GM21619 (cell line): ENCODE results near the gene SMG9.

Source experiments
- ATAC-seq: cut with Tn5 transposase; IDR thresholded peaks from one replicate; pipeline ENCODE4 v1.9.1; 2021; ENCODE audit not compliant: unreplicated experiment

SMG9 gene

GRCh38 chr19:43754503-43755255 is at the start of gene SMG9:
SMG9 (minus strand) TSS chr19:43754962; CDS start chr19:43750741, 4,221 bp downstream.
- ATAC-seq = peak; percentile 50

GRCh38 chr19:43804432-43804831 is 49.7 kb upstream of the SMG9 start:
- ATAC-seq = no peak

GRCh38 chr19:43802216-43802951 is 47.6 kb upstream of the SMG9 start, which contains the start of gene LYPD5:
LYPD5 (minus strand) TSS chr19:43802447; CDS start chr19:43802380, 67 bp downstream.
- ATAC-seq = no peak

- no peak for ATAC-seq
Measured at GRCh38 chr19:43799502-43800142, 44.9 kb upstream of the SMG9 start.

GRCh38 chr19:43798546-43799409 is 44.0 kb upstream of the SMG9 start:
- ATAC-seq = no peak

GRCh38 chr19:43798026-43798545 is 43.3 kb upstream of the SMG9 start:
- no peak for ATAC-seq

GRCh38 chr19:43797556-43797955 is 42.8 kb upstream of the SMG9 start:
- ATAC-seq = no peak

GRCh38 chr19:43797118-43797517 is 42.4 kb upstream of the SMG9 start:
- no peak for ATAC-seq

- ATAC-seq = no peak
Measured at GRCh38 chr19:43790587-43790986, 35.8 kb upstream of the SMG9 start.

- no peak for ATAC-seq
Measured at GRCh38 chr19:43789029-43789428, 34.3 kb upstream of the SMG9 start.

- no peak for ATAC-seq
Measured at GRCh38 chr19:43786665-43787064, 31.9 kb upstream of the SMG9 start.

- peak; percentile 46 for ATAC-seq
Measured at GRCh38 chr19:43784981-43785808, 30.4 kb upstream of the SMG9 start.

GRCh38 chr19:43784241-43784980 is 29.6 kb upstream of the SMG9 start:
- no peak for ATAC-seq

GRCh38 chr19:43783636-43784035 is 28.9 kb upstream of the SMG9 start:
- no peak for ATAC-seq

- ATAC-seq = no peak
Measured at GRCh38 chr19:43782689-43783231, 28.0 kb upstream of the SMG9 start.

GRCh38 chr19:43782311-43782660 is 27.5 kb upstream of the SMG9 start:
- ATAC-seq = no peak

- no peak for ATAC-seq
Measured at GRCh38 chr19:43781630-43782310, 27.0 kb upstream of the SMG9 start.
